LNCAP (cell line): ENCODE data around the gene GCH1.

Experiments
- TF ChIP-seq, protein P1 (sequence below): fragments of 450-650 bp; IDR thresholded peaks from 2 replicates; pipeline ENCODE4 v1.5.1; 2017; ENCODE audit warnings: mild to moderate bottlenecking

GCH1 gene, protein sequence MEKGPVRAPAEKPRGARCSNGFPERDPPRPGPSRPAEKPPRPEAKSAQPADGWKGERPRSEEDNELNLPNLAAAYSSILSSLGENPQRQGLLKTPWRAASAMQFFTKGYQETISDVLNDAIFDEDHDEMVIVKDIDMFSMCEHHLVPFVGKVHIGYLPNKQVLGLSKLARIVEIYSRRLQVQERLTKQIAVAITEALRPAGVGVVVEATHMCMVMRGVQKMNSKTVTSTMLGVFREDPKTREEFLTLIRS

DNA sequence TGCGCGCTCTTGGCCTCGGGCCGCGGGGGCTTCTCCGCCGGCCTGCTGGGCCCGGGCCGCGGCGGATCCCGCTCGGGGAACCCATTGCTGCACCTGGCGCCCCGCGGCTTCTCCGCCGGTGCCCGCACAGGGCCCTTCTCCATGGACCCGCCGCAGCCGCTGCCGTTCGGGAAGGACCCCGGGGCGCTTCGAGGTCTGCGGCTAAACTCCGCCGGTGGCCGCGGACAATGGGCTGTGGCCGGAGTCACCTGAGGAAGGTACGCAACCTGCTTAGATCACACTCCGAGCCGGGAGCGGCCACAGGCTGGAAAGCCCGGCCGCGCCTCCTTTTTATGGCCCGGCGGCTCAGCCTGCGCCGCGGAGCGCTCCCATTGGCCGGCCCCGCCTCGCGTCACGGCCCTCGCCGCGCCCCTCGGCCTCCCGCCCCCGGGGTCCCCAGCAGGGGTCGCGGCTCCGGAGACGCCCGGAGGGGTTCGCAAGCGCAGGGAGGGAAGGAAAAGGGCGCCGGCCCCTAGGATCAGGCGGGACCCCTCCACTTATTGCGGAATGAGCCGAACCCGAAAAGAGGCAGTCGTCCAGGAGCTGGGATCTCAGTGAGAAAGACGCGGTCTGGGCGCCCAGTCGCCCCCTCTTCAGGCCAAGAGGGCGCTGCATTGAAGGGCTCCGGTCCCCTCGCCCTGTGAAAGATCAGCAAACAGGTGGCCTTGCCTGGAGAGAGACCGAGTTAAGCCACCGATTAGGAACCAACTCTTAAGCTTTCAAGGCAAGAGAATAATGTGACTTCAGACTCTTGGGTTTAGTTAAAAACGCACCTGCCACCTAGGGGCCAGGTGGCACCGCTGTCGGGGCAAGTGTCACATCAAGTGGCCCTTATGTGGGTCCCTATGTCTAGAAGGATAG, at the start of gene GCH1:
GCH1 (minus strand) TSS at position 306 of the 900 bp plus-strand sequence; CDS start at position 143, 163 bp downstream.
- TF ChIP-seq, protein P1, sequence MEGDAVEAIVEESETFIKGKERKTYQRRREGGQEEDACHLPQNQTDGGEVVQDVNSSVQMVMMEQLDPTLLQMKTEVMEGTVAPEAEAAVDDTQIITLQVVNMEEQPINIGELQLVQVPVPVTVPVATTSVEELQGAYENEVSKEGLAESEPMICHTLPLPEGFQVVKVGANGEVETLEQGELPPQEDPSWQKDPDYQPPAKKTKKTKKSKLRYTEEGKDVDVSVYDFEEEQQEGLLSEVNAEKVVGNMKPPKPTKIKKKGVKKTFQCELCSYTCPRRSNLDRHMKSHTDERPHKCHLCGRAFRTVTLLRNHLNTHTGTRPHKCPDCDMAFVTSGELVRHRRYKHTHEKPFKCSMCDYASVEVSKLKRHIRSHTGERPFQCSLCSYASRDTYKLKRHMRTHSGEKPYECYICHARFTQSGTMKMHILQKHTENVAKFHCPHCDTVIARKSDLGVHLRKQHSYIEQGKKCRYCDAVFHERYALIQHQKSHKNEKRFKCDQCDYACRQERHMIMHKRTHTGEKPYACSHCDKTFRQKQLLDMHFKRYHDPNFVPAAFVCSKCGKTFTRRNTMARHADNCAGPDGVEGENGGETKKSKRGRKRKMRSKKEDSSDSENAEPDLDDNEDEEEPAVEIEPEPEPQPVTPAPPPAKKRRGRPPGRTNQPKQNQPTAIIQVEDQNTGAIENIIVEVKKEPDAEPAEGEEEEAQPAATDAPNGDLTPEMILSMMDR = peak; percentile 71

DNA sequence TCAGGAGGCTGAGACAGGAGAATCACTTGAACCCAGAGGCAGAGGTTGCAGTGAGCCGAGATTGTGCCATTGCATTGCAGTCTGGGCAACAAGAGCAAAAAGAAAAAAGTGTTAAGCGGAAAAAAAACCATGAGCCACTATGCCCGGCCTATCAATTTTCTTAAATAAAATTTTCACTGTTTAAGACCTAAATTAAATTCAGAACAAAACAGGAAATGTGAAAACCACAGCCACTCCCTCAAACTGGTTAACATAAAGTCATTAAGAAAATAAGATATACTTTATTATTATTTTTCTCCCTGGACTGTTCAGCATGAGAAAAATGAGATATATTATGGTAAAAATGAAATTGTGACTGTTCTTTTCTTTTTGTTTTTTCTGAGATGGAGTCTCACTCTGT, 44.6 kb upstream of the GCH1 start:
- TF ChIP-seq, protein P1 = no peak

DNA sequence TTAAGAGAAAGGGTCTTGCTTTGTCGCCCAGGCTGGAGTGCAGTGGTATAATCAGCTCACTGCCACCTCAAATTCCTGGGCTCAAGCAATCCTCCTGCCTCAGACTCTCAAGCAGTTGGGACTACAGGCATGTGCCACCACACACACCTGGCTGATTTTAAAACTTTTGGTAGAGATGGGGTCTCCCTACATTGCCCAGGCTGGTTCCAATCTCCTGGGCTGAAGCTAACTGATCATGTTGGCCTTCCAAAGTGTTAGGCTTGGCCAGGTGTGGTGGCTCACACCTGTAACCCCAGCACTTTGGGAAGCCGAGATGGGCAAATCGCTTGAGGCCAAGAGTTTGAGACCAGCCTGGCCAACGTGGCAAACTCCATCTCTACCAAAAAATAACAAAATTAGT, 43.9 kb upstream of the GCH1 start:
- TF ChIP-seq, protein P1 = no peak

DNA sequence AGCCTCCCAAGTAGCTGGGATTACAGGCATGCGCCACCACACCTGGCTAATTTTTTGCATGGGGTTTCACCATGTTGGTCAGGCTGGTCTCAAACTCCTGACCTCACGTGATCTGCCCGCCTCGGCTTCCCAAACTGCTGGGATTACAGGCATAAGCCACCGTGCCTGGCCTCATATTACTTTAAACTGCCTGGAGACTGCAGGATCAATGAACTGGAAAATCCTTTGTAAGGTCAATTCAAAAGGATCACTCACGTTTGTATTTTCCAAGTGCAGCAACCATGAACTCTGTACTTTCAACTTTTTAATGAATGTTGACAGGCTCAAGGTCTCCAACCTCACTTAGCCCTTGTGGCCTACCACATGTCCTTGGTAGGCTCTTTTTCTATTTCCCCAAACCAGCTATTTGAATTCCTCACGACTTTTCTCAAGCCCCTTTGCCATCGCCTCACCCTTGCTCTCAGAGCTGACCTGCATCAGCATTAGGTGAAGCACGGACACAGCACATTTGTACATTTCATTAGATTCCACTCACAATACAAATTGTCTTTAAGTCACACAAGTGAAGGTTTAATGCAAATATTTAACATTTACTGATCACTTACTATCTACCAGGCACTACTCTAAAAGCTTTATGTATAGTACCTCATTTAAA, 42.2 kb upstream of the GCH1 start:
- TF ChIP-seq, protein P1 = no peak

DNA sequence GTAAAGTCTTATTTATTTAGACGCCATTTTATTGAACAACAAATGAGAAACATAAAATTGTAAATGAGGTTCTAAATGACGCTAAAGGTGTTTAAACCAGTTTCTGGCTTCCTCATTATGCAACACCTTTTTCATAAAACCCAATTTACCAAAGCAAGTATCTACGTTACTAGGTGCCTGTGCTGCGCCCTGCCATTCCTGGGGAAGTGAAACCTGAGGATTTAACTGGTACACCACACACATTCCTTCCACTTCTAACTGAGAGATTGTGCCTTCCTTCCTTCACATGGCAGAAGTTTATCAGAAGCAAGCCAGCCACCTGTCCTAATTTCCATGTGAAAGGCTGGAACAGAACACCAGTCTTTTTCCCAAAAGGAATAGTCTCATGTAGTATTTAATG, 40.3 kb upstream of the GCH1 start:
- TF ChIP-seq, protein P1 = no peak

DNA sequence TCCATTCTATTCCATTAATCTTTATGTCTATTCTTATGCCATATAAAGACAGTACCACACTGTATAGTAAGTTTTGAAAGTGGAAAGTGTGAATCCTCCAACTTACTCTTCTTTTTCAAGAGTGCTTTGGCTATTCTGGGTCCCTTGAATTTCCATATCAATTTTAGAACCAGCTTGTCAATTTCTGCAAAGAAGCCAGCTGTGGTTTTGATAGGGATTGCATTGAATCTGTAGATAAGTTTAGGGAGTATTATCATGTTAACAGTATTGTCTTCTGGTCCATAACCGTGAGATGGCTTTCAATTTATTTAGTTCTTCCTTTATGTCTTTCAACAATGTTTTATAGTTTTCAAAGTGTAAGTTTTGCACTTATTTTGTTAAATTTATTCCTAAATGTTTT, 34.2 kb upstream of the GCH1 start:
- TF ChIP-seq, protein P1 = no peak

DNA sequence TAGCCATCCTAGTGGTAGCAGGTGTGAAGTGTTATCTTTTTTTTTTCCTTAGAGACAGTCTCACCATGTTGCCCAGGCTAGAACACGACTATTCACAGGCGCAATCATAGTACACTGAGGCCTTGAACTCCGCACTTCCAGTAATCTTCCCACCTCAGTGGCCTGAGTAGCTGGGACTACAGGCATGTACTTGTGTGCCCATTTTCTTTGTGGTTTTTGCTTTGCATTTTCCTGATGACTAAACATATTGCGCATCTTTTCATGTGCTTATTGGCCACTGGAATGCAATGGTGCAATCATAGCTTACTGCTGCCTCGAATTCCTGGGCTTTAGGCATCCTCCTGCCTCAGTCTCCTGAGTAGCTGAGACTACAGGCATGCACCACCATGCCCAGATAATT, 33.3 kb upstream of the GCH1 start:
- TF ChIP-seq, protein P1 = no peak
